Smooth muscle cell (in vitro differentiated cells): ENCODE data around the gene ANKRD34A. TPM values are rescaled to one million over a fixed set of nuclear protein-coding genes. Genes with fewer than 3 reads are reported as not detected.
A peak's percentile ranks its signal among the peaks of the same experiment; 100 is the strongest.

Experiments used
- DNase-seq: peaks from one replicate; lab custom pipeline; 2025; ENCODE audit not compliant: unreplicated experiment; lab: John Stamatoyannopoulos, UW
- H2AFZ ChIP-seq: fragments of 200-600 bp; sonication (generic); 2 replicates; pipeline ENCODE4 v1.6.0; 2016; ENCODE audit warnings: antibody characterized with exemption, low read depth, mild to moderate bottlenecking
- H3F3A ChIP-seq: fragments of 200-600 bp; sonication (generic); 2 replicates; pipeline ENCODE4 v1.6.0; 2017; ENCODE audit warnings: antibody characterized with exemption, low read depth
- H3K27ac ChIP-seq: fragments of 200-600 bp; sonication (generic); 2 replicates; pipeline ENCODE4 v1.5.1; 2016; ENCODE audit warnings: low read depth, mild to moderate bottlenecking
- H3K27me3 ChIP-seq: fragments of 200-600 bp; sonication (generic); 2 replicates; pipeline ENCODE4 v1.6.1; 2016; ENCODE audit warnings: low read depth, mild to moderate bottlenecking
- H3K36me3 ChIP-seq: fragments of 200-600 bp; sonication (generic); 2 replicates; pipeline ENCODE4 v1.5.1; 2016; ENCODE audit warnings: low read depth
- H3K4me1 ChIP-seq: fragments of 200-600 bp; sonication (generic); 2 replicates; pipeline ENCODE4 v1.5.1; 2016; ENCODE audit warnings: low read depth
- H3K4me2 ChIP-seq: fragments of 200-600 bp; sonication (generic); 2 replicates; pipeline ENCODE4 v1.6.0; 2016; ENCODE audit warnings: mild to moderate bottlenecking
- H3K4me3 ChIP-seq: fragments of 200-600 bp; sonication (generic); 2 replicates; pipeline ENCODE4 v1.5.1; 2016; ENCODE audit warnings: mild to moderate bottlenecking
- H3K79me2 ChIP-seq: fragments of 200-600 bp; sonication (generic); 2 replicates; pipeline ENCODE4 v1.6.0; 2016; ENCODE audit warnings: low read depth, mild to moderate bottlenecking
- H3K9ac ChIP-seq: fragments of 200-600 bp; sonication (generic); 2 replicates; pipeline ENCODE4 v1.6.0; 2016; ENCODE audit warnings: low read depth
- H3K9me3 ChIP-seq: fragments of 200-600 bp; sonication (generic); replicated peaks from 2 replicates; pipeline ENCODE4 v1.5.1; 2016; ENCODE audit warnings: low read depth
- H4K20me1 ChIP-seq: fragments of 200-600 bp; sonication (generic); 2 replicates; pipeline ENCODE4 v1.6.0; 2016; ENCODE audit warnings: low read depth
- CTCF ChIP-seq: fragments of 200-600 bp; sonication (generic); IDR thresholded peaks from 2 replicates; pipeline ENCODE4 v1.5.1; 2017; ENCODE audit warnings: borderline replicate concordance, mild to moderate bottlenecking, antibody characterized with exemption; ENCODE audit not compliant: insufficient read depth, poor library complexity, severe bottlenecking
- WGBS: methylation state at CpG from one replicate; pipeline ENCODE4 v1.1.7; 2016; ENCODE audit warnings: low lambda C conversion rate; 5-methylcytosine and 5-hydroxymethylcytosine counted together
- polyA plus RNA-seq: library from polyadenylated mRNA; unstranded; fragments of >200 nt; fragmentation: Nextera tagmentation; extraction: Ambion mirVana; gene quantifications from 2 replicates; pipeline ENCODE4 v1.2.1, GENCODE V29; 2016
- total RNA-seq: library from RNA; depleted of rRNA; stranded (reverse); fragments of >200 nt; gene quantifications from 2 replicates; pipeline ENCODE4 v1.2.3, GENCODE V29; 2014

The ANKRD34A gene
- total and polyA plus RNA-seq, 2 experiments from 2014 or later, result 0.49 to 1.3 TPM

DNA sequence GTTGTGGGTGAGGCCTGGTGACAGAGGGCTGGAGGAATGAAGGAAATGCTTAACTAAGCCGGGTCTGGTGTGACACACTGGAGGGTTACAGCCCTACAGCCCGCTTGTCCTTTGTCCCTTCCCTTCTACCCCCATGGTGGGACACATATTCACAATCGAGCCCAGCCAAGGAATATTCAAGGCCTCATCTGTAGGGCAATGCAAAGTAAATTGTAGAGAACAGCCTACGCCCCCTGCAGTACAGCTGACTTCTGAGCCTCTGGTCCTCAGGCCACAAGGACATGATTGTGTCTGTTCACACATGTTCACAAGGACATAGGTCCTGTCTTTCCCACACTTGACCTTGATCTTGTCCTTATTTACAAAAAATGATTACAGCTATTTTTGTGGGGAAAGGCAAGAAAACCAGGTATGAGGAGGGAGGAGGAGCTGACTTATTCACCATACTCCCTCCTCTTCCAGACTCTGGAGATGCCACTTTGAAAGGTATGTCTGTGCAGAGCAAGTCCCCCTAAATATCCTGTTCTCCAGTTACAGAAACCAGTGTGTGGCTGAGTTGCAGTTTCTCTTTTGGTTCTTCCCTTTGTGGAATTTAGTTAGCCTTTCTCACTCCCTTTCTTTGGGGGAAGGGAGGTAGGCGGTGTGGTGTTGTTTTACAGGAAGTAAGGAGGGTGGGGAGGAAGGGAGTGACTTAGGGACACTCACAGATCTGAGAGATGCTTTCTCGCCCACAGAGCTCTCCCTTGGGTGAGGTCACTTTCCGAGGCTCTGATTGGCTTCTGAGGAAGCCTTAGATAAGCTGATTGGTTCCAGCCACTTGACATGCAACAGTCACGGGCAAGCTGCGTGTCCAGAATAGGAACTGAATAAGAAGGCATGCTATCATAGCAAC lies 14.7 kb upstream of the ANKRD34A start:
- no peak for TF ChIP-seq CTCF
- Histone ChIP-seq H2AFZ (no peak overlapping the region), H3K9ac (peak overlapping the region; percentile 95), H3K9me3 (no peaks in the 10 kb centered on the region), H3K27ac (peak overlapping the region; percentile 99), H3F3A (peaks cover 15% of the 10 kb centered on the region), H3K79me2 (no peaks in the 10 kb centered on the region), H3K36me3 (no peaks in the 10 kb centered on the region), H3K4me1 (peaks cover 21% of the 10 kb centered on the region), H3K4me2 (peak overlapping the region; percentile 82), H4K20me1 (no peaks in the 10 kb centered on the region), H3K4me3 (peak overlapping the region; percentile 35), H3K27me3 (no peaks in the 10 kb centered on the region)
- peak; percentile 29 for DNase-seq
- 5% methylated on average over 9 of the region's 9 CpGs for whole genome bisulfite sequencing

GRCh38 chr1:145978471-145978853 lies 14.1 kb upstream of the ANKRD34A start:
- Histone ChIP-seq H3K36me3 (no peaks in the 10 kb centered on the region), H3K4me1 (peaks cover 21% of the 10 kb centered on the region), H3K79me2 (no peaks in the 10 kb centered on the region), H2AFZ (no peak overlapping the region), H3K4me2 (peak overlapping the region; percentile 82), H3F3A (peaks cover 15% of the 10 kb centered on the region), H3K4me3 (no peak overlapping the region), H3K27ac (peak overlapping the region; percentile 99), H3K9ac (peak overlapping the region; percentile 95), H3K27me3 (no peaks in the 10 kb centered on the region), H4K20me1 (no peaks in the 10 kb centered on the region), H3K9me3 (no peaks in the 10 kb centered on the region)
- DNase-seq, result no peak
- TF ChIP-seq CTCF, result no peak

DNA sequence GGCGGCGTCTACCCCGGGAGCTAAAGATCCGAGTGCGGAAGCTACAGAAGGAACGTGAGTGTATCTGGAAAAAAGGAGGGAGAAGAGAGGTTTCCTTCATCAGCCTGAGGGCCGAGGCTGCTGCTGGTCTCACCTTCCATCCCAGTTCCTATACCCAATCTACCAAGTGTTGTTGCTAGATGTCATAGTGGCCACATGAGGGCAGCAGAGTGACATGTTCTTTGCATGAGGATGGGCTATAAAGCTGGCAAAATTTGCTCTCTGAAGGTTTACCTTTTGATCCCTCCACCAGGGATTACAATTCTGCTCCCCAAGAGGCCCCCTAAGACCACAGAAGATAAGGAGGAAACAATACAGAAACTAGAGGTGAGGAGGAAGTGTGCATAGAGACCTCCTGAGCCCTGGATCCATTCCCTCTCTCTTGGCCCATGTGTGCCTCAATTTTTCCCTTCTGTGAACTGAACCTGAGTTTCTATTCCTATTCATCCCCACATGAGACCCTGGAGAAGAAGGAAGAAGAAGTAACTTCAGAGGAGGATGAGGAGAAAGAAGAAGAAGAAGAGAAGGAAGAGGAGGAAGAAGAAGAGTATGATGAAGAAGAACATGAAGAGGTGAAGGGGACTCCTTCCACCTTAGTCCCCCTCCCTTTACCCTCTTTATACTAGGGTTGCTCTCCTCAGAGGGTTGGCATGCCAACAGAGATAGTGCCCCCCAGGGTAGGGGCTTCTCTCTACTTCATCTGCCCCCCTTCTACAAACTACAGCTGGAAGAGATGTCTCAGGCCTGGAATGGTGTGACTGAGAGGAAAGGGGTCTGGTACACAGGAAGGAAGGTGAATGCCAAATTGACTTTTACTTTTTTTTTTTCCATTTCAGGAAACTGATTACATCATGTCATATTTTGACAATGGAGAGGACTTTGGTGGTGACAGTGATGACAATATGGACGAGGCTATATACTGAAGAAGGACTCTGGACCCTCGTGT lies 13.4 kb upstream of the ANKRD34A start:
- Histone ChIP-seq H3K27me3 (no peaks in the 10 kb centered on the region), H4K20me1 (no peaks in the 10 kb centered on the region), H3F3A (peaks cover 15% of the 10 kb centered on the region), H3K36me3 (no peaks in the 10 kb centered on the region), H3K79me2 (no peaks in the 10 kb centered on the region), H3K9me3 (no peaks in the 10 kb centered on the region), H3K4me1 (peaks cover 21% of the 10 kb centered on the region), H3K4me2 (peak overlapping the region; percentile 82), H3K9ac (peak overlapping the region; percentile 95), H3K4me3 (no peak overlapping the region), H3K27ac (peak overlapping the region; percentile 99), H2AFZ (peak overlapping the region; percentile 16)
- WGBS, result 19% methylated on average over 9 of the region's 9 CpGs
- DNase-seq, result no peak
- TF ChIP-seq CTCF, result peak; percentile 81
